Caki2 (cell line): Measurements from ENCODE around the gene APBA1. TPM values are rescaled to one million over a fixed set of nuclear protein-coding genes. Genes with fewer than 3 reads are reported as not detected.
"Not testable (repeated sequence)": the region's sequence is repeated elsewhere in the genome, so short reads cannot be mapped to it uniquely, and the experiment has no call there.

Experiments used
- DNase-seq: peaks from one replicate; pipeline ENCODE4 v3.0.0-alpha.2; 2015; ENCODE audit warnings: low read depth
- in situ Hi-C: cut with HindIII; loops from 2 replicates; pipeline ENCODE4 v1.10.0; 2016; ENCODE audit warnings: low sequenced_read_pairs, low pct_unique_long_range_greater_than_20kb, mixed read lengths
- total RNA-seq: library from RNA; depleted of rRNA; stranded (reverse); fragments of >200 nt; shearing (Covaris generic); gene quantifications from 2 replicates; pipeline ENCODE4 v1.2.3, GENCODE V29; 2014; ENCODE audit warnings: low replicate concordance

The APBA1 gene
- total RNA-seq, 1 experiment from 2014 or later = 6.5 TPM

DNA sequence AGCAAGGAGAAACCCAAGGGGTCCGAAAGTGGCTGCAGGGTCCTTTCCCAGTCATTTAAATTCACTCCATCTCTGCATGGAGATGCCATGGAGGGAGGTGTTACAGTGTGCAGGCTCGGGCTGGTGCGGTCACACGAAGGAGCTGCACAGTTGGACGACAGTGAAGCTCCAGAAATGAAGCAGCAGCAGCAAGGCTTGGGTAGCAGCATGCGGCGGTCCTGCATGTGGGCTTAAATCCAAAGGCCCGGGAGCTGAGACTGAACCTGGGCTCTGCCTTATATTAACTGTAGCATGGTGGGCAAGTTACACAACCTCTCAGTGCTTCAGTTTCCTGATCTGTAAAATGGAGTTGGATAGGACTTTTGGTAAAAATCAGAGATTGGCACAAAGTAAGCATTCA is 51.4 kb downstream of the APBA1 start:
- no peak for DNase-seq
- in situ Hi-C loops = no loop called here

- in situ Hi-C loops = no loop called here
- no peak for DNase-seq
These were observed 52.9 kb downstream of the APBA1 start for GRCh38 chr9:69619233-69619632.

GRCh38 chr9:69617006-69617405 is 55.2 kb downstream of the APBA1 start:
- no peak for DNase-seq
- in situ Hi-C loops = no loop called here

DNA sequence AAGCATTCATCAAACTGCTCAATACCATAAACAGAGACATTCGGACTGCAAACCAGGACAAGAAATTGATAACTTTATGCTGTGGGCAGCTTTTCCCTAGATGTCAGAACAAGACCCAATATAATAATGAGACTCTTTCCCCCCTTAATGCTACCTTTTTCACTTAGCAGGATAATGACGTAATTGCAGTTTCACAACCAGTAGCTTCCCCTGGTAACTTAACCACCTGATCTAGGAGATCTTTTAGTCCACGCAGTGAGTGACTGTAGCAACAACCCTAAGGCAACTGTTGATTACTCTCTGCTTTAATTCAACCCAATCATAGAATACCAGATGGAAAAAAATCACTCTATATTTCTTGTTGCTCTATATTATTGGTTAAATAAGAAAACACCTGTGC is 56.3 kb downstream of the APBA1 start:
- DNase-seq = no peak
- in situ Hi-C loops = no loop called here

DNA sequence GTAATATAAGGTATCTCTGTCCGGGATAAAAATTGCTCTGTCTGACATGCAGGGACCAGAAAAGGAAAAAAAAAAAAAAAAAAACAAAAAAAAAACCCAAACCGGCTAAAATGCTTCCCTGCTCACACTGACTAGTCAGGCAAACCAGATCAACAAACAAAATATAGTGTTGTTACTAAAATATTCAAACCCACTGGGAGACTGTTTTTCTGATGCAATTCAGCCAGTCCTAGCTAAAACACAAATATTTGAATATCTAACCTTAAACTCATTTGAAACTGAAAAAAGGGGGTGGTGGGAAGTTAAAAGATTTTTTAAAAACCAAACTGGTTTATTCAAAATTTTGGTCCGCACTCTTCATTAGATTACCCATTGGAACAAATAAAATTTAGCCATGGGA is 61.0 kb downstream of the APBA1 start:
- no peak for DNase-seq
- in situ Hi-C loops = no loop called here

DNA sequence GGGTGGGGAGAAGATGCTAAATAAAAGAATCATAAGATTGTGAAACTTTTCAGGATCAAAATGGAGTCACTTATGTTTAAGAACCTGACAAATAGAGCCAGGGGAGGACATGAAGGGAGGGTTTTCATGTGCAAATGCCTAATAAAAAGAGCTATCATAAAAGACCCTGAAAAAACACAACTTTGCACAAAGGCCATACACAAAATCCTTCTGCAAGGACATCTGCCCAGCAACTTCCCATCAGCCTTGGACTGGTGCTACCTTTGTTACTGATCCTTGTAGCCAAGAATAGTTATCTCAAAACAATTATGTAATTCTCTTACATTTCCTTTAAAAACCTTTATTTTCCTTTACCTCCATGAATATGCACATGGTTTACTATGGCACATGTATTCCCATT is 63.0 kb downstream of the APBA1 start:
- in situ Hi-C loops = no loop called here
- DNase-seq = no peak

DNA sequence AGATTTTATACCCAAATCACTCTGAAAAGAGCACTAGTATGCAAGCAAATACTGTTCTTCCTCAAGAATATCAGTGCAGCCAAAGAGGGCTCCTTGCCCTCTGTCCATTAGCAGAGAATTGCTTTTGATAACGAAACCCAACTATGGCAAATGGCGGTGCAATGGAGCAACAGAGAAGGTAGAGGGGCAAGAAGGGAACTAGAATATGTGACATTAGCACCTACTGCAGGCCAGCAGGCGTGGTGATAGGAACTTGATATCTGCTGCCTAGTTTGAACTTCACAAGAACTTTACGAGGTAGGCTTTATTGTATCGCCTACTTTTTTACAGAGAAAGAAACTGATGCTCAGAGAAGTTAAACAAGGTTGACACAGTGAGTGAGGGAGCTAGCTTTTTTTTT is 66.1 kb downstream of the APBA1 start:
- in situ Hi-C loops = no loop called here

DNA sequence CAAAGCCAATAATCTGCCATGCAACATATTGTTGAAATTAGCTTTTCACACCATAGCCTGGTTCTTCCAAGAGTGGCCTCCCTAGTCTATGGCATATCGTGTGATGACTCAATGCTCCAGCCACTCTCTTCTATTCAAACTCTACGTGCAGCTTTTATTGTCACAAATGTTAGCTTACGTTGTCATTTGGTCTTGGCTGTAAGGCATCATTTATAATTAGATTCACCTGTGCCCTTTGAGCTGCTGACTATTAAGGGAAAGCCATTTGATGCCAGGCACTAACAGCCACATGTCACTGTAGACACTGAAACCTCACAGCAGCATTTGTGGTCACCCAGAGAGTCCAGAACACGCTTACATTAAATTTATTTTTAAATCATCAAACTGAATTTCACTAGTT is 66.8 kb downstream of the APBA1 start:
- in situ Hi-C loops = no loop called here
- DNase-seq = no peak

More for the DNA sequence above, 66.1 kb downstream of the APBA1 start:
- no peak for DNase-seq

DNA sequence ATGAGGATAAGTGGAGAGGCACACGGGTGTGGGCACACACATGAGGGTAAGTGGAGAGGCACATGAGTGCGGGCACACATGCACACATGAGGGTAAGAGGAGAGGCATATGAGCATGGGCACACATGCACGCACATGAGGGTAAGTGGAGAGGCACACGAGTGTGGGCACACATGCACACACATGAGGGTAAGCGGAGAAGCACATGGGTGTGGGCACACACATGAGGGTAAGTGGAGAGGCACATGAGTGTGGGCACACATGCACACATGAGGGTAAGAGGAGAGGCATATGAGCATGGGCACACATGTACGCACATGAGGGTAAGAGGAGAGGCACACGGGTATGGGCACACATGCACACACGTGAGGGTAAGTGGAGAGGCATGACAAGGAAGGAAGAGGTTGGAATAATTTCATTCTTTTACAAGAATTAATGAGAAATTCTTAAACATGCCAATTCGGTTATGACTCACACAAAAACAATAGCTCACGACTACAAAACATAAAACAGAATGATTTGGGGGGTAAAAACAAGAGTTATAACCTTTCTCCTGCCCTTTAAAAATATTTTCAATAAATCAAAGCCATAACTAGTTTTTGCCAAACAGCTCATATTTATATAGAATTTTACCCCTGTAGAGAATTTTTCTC is 67.5 kb downstream of the APBA1 start:
- in situ Hi-C loops = no loop called here
- no peak for DNase-seq

- in situ Hi-C loops = no loop called here
- no peak for DNase-seq
These were observed 68.5 kb downstream of the APBA1 start for GRCh38 chr9:69603656-69604055.

DNA sequence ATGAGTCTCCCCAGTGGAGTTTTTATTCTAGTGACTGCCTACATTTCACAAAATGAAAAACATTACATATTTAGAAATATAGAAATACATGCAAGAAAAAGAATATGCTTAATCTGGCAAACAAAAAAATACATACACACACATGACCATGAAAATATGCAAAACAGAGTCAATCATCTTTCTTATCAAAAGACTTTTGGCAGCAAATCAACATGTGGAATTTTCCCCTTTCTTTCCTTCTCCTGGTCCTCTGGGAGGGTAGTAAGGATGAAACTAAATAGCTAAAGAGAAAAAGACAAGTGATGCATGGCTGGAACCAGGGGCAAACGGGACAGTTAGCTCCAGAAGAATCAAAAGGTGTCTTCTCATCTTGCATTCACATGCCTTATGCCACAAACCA is 69.4 kb downstream of the APBA1 start:
- in situ Hi-C loops = no loop called here

DNA sequence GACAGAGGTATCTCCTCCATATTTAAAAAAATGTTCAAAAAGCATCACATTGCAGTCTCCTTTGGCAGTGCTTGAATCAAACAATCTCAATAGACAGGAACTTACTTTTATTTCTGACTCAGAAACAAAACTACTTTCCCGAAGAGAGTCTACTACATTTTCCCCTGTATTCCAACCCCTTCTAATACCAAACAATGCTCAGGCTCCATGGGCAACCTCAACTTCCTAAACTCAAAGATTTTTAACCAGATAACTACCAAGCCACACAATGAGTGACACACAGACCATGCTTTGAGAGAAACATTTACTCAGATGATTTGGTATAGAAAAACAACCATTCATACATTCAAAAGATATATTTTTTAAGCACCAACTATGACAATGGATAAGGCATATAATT is 70.5 kb downstream of the APBA1 start:
- in situ Hi-C loops = no loop called here

More for the DNA sequence above, 69.4 kb downstream of the APBA1 start:
- no peak for DNase-seq

DNA sequence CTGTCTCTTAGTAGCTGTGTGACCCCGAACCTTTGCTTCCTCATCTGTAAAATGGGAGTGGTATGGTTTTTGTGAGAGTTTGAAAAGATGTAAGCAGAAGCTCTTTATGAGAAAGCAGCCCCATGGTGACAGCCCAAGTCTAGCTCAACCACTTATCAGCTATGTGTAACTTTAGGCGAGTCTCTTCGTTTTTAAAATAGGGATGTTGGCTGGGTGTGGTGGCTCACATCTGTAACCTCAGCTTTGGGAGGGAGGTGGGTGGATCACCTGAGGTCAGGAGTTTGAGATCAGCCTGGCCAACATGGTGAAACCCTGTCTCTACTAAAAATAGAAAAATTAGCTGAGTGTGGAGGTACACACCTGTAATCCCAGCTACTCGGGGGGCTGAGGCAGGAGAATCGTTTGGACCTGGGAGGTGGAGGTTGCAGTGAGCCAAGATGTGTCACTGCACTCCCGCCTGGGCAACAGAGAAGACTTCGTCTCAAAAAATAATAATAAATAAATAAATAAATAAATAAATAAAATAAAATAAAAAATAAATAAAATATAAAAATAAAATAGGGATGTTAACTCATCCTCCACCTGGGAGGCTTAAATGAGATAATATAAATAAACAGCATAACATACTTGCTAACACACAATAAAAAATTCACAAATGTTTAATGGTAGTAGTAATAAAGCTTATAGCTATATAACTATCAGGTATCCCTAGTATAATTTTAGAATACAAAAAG is 71.7 kb downstream of the APBA1 start:
- in situ Hi-C loops = no loop called here
- no peak for DNase-seq

More for the DNA sequence above, 70.5 kb downstream of the APBA1 start:
- DNase-seq = no peak

- in situ Hi-C loops = no loop called here
- no peak for DNase-seq
These were observed 72.8 kb downstream of the APBA1 start for GRCh38 chr9:69599232-69599971.

DNA sequence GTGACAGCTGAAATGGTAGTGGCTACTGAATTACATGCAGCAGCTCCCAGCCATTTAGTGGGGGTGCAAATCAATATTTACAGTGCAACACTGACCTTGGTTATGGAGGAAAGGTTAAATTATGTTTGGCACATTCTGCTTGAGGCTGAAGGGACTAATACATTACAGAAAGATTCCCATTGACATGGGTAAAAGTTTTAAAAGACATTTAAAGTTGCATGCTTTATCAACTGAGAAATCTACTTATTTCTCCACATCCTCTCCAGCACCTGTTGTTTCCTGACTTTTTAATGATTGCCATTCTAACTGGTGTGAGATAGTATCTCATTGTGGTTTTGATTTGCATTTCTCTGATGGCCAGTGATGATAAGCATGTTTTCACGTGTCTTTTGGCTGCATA is 75.3 kb downstream of the APBA1 start:
- DNase-seq, in situ Hi-C loops: not testable (repeated sequence)

- no peak for DNase-seq
- in situ Hi-C loops = no loop called here
These were observed 78.0 kb downstream of the APBA1 start for GRCh38 chr9:69594180-69594579.

- in situ Hi-C loops = no loop called here
- no peak for DNase-seq
These were observed 78.4 kb downstream of the APBA1 start for GRCh38 chr9:69593756-69594155.

DNA sequence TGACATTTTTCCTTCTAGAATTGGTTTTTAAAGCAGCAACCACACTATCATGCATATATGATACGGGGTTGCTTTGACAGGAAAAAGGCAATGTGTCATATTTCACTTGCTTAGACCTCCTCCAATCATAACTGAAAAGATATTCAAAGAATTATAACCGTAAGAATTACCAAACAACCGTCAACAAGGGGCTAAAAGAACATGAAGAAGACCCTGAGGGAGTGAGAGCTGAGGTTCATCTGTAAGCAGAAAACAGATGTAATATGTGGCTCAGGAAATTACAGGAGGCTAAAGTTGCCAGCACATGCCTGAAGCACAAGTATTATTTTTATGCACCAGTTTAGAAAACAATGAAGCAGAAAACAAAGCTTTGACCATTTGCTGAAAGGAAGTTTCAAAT is 78.9 kb downstream of the APBA1 start:
- no peak for DNase-seq
- in situ Hi-C loops = no loop called here

DNA sequence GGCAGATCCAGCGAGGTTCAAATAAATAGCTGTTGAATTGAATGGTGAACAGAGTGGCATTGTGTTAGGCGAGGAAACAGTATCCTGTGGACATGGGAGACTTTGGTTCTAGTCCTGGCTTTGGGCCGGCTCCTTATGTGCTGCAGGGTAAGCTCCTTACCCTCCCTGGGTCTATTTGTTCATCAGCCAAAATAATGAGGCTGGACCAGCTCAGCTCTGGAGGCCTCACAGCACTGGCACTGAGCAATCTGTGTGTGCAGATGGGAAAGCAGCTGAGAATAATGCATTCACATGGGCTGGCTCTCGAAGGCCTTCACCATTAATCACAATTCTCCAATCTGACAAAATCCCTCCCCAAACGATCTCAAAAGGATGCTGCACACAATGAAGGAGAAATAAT is 81.9 kb downstream of the APBA1 start:
- no peak for DNase-seq
- in situ Hi-C loops = no loop called here
